Measurements from ENCODE around the gene GALNTL6.

GALNTL6 gene

DNA sequence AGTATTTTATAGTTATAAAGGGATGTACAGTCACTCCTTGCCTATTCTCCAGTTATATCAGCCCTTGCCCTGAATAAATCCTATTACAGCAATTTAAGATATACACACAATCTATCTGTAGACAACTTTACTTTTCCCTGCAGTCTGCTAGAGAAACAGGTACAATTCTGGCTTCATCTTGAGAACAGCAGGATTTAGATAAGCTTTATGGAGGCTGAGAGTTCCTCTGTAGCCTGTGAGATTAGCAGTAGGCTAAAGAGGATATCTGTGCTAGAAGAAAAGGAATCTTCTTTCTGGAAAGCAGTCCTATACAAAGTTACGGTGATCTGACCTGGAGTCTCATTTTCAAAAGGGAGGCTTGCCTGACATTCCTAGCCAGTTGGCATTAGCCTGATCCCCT, 290.3 kb downstream of the GALNTL6 start:
- TF ChIP-seq, protein P1, sequence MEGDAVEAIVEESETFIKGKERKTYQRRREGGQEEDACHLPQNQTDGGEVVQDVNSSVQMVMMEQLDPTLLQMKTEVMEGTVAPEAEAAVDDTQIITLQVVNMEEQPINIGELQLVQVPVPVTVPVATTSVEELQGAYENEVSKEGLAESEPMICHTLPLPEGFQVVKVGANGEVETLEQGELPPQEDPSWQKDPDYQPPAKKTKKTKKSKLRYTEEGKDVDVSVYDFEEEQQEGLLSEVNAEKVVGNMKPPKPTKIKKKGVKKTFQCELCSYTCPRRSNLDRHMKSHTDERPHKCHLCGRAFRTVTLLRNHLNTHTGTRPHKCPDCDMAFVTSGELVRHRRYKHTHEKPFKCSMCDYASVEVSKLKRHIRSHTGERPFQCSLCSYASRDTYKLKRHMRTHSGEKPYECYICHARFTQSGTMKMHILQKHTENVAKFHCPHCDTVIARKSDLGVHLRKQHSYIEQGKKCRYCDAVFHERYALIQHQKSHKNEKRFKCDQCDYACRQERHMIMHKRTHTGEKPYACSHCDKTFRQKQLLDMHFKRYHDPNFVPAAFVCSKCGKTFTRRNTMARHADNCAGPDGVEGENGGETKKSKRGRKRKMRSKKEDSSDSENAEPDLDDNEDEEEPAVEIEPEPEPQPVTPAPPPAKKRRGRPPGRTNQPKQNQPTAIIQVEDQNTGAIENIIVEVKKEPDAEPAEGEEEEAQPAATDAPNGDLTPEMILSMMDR (conservative IDR thresholded peaks at IDR 0.05): no peak
- H3K27ac ChIP-seq: no peak overlapping the region

DNA sequence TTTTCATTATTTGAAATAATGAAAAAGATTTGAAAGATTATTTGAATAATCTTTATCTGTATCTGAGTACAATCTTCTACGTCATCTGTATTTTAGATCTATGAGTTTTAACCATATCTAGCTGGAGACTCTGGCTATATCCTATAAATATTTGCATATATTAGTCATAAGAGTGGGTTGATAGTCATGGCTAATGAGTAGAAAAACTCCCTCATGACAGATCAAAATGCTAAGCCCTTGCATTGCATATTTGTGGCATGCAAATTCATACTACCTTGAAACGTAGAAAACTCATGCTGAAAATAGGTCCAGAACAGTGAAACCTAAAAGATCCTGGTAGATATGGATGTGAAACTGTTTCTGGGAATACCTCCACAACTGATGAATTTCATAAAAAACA, 291.3 kb downstream of the GALNTL6 start:
- no peak overlapping the region for H3K27ac ChIP-seq
- TF ChIP-seq, protein P1 (conservative IDR thresholded peaks at IDR 0.05): no peak

DNA sequence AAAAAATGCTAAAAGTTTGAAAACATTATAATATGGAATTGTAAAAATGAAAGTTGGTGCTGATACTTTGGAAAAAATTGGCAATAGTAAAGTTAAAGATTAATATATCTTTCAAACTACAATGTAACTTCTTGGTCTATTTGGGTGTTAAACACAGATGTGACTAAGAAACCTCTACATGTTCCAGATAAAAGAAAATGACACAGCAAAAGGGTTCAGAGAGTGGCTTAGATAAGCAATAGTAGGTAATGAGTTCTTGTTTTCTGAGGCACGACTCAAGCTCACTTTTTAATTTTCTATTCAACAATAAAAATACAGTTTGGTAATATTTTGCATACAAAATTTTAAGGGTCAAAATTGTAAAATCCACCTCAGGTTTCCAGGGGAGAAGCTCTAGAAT, 292.7 kb downstream of the GALNTL6 start:
- H3K27ac ChIP-seq: no peak overlapping the region
- TF ChIP-seq, protein P1 (conservative IDR thresholded peaks at IDR 0.05): no peak

DNA sequence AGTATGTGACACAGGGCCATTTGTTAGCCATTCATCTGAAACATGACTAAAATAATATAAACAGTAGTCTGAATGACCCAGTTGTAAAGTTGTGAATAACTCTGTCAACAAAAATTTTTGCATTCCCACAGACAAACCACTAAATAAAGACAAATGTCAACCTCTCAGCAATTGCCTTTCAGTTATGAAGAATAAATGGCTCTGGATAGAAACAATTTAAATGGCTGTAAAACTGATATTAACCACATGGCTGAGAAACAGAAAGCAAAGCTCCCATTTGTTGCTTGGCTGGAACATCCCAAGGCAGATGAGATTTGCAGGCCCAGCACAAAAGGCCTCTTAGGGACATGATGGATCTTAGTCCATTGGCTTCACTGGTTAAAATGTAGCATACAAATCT, 296.3 kb downstream of the GALNTL6 start:
- no peak overlapping the region for H3K27ac ChIP-seq
- TF ChIP-seq, protein P1 (conservative IDR thresholded peaks at IDR 0.05): no peak

DNA sequence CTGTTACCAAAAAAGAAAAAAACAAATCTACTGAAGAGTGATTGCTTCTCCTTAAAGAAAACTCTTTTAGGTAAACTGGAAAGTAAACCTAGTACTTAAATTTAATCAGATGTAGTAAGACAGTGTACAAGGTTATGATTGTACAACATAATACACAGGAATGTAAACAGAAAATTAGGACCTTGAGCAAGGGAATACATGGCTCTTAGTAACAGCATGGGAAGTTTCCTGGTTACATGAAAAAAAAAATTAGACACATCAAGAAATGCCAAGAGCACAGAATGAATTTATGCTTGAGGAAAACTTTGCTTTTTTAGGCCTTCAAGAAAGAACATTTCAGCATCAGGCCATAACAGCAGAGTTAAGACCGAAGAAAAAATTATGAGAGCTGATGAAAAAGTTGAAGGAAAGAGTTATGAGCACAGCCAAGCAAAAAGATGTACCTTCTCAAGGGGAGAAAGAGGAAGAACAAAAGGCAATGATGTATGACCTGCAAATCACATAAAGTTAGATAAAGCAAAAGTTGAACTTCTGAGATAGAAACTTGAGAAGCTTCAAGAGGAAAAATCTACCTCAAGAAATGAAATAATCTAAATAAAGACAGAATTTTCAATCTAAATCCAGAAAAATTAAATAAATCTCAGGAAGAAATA, 311.6 kb downstream of the GALNTL6 start:
- TF ChIP-seq, protein P1 (conservative IDR thresholded peaks at IDR 0.05): no peak

DNA sequence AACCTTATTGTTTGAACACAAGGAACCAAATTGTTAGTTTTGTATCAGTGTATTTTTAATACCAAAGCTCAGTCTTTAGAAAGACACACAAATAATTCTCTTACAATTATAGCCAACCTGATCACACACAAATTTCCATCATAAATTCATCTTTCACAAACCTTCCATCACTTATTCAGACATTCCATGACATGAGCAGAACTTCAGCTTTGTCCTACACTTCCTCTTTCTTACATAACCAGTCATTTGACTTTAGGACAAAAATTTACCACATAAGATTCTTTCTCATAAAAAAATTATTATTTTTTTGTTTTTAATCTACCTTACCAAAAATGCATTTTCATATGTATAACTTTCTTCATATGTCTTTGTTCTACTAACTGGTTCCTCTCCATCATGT, 312.2 kb downstream of the GALNTL6 start:
- no peak overlapping the region for H3K27ac ChIP-seq
- TF ChIP-seq, protein P1 (conservative IDR thresholded peaks at IDR 0.05): no peak

More for the DNA sequence above, 311.6 kb downstream of the GALNTL6 start:
- H3K27ac ChIP-seq: no peak overlapping the region

DNA sequence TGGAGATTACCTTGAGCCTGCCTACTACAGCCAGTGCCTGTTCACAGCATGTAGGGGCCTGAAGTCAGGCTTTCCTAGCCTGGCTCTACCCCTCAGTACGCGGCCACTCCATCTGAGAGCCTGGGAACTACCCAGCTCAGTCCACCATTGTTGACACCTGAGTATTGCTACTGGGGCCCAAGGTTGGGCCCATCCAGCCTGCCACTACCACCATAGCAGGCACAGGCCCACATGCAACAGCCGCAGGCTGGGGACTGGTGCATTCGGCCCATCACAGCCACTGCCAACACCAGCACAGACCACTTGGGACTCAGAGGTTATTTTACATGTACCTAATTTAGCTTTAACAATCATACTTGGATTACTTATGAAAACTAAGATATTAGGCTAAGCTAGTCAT, 314.0 kb downstream of the GALNTL6 start:
- TF ChIP-seq, protein P1 (conservative IDR thresholded peaks at IDR 0.05): no peak
- no peak overlapping the region for H3K27ac ChIP-seq

Measured in VCaP (cell line).